GM12891 (cell line): ENCODE data around the gene ABI2.
"Not testable (repeated sequence)": the region's sequence is repeated elsewhere in the genome, so short reads cannot be mapped to it uniquely, and the experiment has no call there.

ENCODE experiments used
- DNase-seq: peaks from one replicate; pipeline ENCODE4 v3.0.0; 2011; ENCODE audit warnings: low spot score; ENCODE audit not compliant: insufficient read length
- FAIRE-seq: peaks from 2 replicates; lab custom pipeline; 2011; peaks lifted over from hg19 to GRCh38; lab: Jason Lieb, UNC
- PAX5 ChIP-seq: IDR thresholded peaks from 2 replicates; pipeline ENCODE4 v1.6.1; 2011; ENCODE audit warnings: low read length, moderate library complexity, mild to moderate bottlenecking; ENCODE audit not compliant: insufficient read depth, severe bottlenecking
- POLR2A ChIP-seq: IDR thresholded peaks from 2 replicates; pipeline ENCODE4 v1.6.1; 2011; ENCODE audit warnings: low read depth, low read length, control low read depth
- POLR2AphosphoS5 ChIP-seq: IDR thresholded peaks from 2 replicates; pipeline ENCODE4 v1.6.1; 2011; ENCODE audit warnings: low read depth, low read length, control low read depth
- POU2F2 ChIP-seq: IDR thresholded peaks from 2 replicates; pipeline ENCODE4 v1.6.1; 2011; ENCODE audit warnings: low read depth, mild to moderate bottlenecking, control low read depth, low read length, moderate library complexity
- SPI1 ChIP-seq: IDR thresholded peaks from 2 replicates; pipeline ENCODE4 v1.6.1; 2011; ENCODE audit warnings: low read depth, low read length, control low read depth
- TAF1 ChIP-seq: IDR thresholded peaks from 2 replicates; pipeline ENCODE4 v1.6.1; 2011; ENCODE audit warnings: low read depth, low read length, control low read depth

Gene ABI2

GRCh38 chr2:203427061-203427460 lies 98.9 kb downstream of the ABI2 start:
- DNase-seq (no peak), FAIRE-seq (no peak)

GRCh38 chr2:203429643-203430042 lies 101.4 kb downstream of the ABI2 start:
- FAIRE-seq, DNase-seq: not testable (repeated sequence)

More at GRCh38 chr2:203427061-203427460, 98.9 kb downstream of the ABI2 start:
- TF ChIP-seq POLR2AphosphoS5 (no peak), TAF1 (no peak), SPI1 (no peak), PAX5 (no peak), POLR2A (no peak)

DNA sequence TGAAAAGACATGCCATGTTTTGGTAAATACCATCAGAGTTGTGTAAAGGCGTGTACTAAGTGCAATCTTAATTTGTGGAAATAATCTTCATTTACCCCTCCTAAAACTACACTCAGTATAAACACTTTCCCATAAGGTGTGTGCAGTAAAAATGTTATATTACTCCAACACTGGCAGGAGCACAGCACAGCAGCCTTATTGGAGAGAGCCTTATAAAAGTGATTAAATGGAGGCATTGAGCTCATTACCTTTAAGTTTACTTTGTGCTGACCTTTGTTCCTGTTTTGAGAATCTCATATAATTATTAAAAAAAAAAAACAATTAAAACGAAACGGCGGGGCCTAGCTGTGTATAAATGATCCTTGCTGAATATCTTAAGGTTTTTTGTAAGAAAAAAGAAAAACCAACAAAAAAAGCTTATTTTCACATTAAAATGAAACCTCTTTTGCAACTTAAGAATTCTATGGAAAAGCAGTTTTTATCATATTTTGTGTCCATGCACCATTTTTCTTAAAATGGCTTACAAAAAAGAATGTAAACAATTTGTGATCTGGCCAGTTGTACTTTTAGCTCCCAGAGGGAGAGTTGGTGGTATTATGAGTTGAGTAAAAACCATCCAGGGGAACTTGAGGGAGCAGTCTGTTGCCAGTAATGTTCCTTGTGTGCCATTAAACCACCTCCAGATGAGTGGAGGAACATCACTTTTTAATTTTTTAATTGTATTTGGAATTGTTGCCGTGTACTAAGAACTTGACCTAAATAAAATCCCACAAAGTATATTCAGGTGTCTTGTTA lies 103.4 kb downstream of the ABI2 start:
- DNase-seq (no peak), FAIRE-seq (peak; percentile 48)
- TF ChIP-seq POLR2AphosphoS5 = no peak
- no peak for TF ChIP-seq POU2F2
- no peak for TF ChIP-seq SPI1

DNA sequence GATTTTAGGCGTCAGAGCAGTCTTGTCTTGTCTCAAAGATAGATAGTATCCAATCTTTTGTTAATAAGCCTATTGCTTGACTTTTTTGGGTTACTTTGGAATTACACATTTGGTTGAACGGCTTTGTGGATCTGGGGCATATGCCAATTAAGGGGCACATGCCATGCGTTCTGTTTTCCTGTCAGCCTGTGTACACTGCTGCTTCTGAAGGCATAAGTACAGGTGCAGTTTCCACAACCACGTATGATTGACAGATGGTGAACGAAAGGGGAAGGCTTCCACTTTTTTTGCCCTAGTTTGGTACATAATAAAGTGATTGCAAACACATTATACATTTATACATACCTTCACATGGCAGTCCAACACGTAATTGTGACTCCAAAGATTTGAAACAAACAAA lies 104.6 kb downstream of the ABI2 start:
- FAIRE-seq (peak; percentile 57), DNase-seq (no peak)
- TF ChIP-seq PAX5 = no peak
- no peak for TF ChIP-seq POLR2AphosphoS5
- TF ChIP-seq POU2F2 = no peak

- DNase-seq = no peak
- TF ChIP-seq POU2F2 = no peak
- no peak for TF ChIP-seq POLR2AphosphoS5
- no peak for TF ChIP-seq PAX5
- no peak for TF ChIP-seq SPI1
- no peak for TF ChIP-seq POLR2A
- TF ChIP-seq TAF1 = no peak
- no peak for FAIRE-seq
These were observed 108.3 kb downstream of the ABI2 start for GRCh38 chr2:203436496-203436895.

DNA sequence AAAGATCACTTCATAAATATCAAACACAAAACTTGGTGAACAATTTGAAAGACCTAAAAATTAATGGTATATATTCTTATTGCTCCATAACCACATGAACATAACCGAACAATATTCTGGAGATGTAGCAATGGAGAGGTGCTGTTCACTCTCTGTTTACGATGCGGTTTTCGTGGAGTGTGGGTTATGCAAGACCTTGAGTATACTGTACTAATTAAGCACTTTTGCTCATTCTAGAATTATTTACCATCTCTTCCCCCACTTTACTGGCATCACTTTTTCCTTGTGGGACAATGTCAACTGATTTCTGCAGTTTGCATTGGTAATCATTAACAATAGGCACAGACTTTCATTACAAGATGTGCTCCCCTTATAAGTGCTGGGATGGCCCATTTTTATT lies 109.3 kb downstream of the ABI2 start:
- FAIRE-seq (no peak), DNase-seq (no peak)
- no peak for TF ChIP-seq SPI1
- TF ChIP-seq POLR2A = no peak
- TF ChIP-seq POLR2AphosphoS5 = no peak
- no peak for TF ChIP-seq PAX5
- no peak for TF ChIP-seq POU2F2
- no peak for TF ChIP-seq TAF1

GRCh38 chr2:203438528-203438927 lies 110.3 kb downstream of the ABI2 start:
- DNase-seq (no peak), FAIRE-seq (no peak)
- TF ChIP-seq SPI1 (no peak), TAF1 (no peak), POLR2A (no peak), PAX5 (no peak), POU2F2 (no peak), POLR2AphosphoS5 (no peak)

DNA sequence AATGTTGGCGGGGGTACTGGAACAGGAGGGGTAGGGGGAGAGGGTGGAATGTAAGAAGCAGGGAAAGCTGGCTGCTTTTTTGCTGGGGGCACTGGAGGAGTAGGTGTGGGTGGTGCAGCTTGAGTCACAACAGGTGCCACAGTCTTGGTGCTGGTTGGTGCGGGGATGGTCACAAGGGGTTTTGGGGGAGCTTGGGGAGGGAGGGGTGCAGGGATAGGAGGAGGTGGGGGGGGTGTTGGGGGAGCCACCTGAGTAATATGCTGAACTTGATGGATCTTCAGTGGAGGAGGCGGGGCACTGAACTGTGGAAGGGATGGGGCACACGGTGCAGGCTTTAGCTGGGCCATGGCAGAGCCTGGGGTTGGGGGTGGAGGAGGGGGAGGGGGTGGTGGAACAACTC lies 112.5 kb downstream of the ABI2 start:
- DNase-seq = no peak
- FAIRE-seq = no peak
- TF ChIP-seq POLR2A (no peak), PAX5 (no peak), TAF1 (no peak), POLR2AphosphoS5 (no peak), POU2F2 (no peak)

GRCh38 chr2:203441463-203441862 lies 113.3 kb downstream of the ABI2 start:
- DNase-seq = no peak
- FAIRE-seq = no peak
- TF ChIP-seq POLR2A (no peak), SPI1 (no peak), POU2F2 (no peak), TAF1 (no peak), POLR2AphosphoS5 (no peak), PAX5 (no peak)

GRCh38 chr2:203442463-203442862 lies 114.3 kb downstream of the ABI2 start:
- TF ChIP-seq POU2F2 (no peak), POLR2A (no peak), SPI1 (no peak), POLR2AphosphoS5 (no peak)
- FAIRE-seq (no peak), DNase-seq (no peak)
